GM19239 (cell line): ENCODE data around the gene MRPL12.
"Not testable (repeated sequence)": the region's sequence is repeated elsewhere in the genome, so short reads cannot be mapped to it uniquely, and the experiment has no call there.

ENCODE experiments used
- DNase-seq: peaks from one replicate; pipeline ENCODE4 v3.0.0; 2011; ENCODE audit warnings: low spot score; ENCODE audit not compliant: insufficient read length
- FAIRE-seq: peaks from 2 replicates; lab custom pipeline; 2011; peaks lifted over from hg19 to GRCh38; lab: Jason Lieb, UNC

Gene MRPL12

GRCh38 chr17:81702934-81703746 is at the start of gene MRPL12:
MRPL12 (plus strand) TSS chr17:81703367; CDS start chr17:81703502, 135 bp downstream.
- FAIRE-seq (peak; percentile 91), DNase-seq (peak; percentile 100)

- no peak for DNase-seq
- no peak for FAIRE-seq
Observed at GRCh38 chr17:81655378-81656117, 47.6 kb upstream of the MRPL12 start.

GRCh38 chr17:81656118-81656743 is 46.9 kb upstream of the MRPL12 start, which contains the start of gene PDE6G:
PDE6G (minus strand) TSS chr17:81656542; CDS start chr17:81653305, 3,237 bp downstream.
- DNase-seq (no peak), FAIRE-seq (no peak)

DNA sequence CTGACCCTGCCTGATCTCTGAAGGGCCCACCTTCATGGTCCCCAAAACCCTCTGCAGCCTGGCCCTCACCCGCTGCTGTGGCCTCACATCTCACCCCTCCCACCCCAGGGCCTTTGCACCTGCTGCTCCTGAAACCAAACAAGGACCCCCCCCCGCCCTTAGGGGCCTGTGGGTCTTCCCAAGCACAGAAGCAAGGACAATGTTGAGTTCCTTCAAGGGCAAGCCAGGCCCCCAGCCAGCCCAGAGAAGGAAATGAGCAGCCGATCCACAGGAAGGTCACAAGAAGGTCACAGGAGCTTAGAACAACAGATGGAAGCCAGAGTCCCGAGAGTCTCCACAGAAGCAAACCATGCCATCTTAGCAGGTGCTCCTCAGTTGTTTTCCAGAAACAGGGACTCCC is 46.3 kb upstream of the MRPL12 start:
- FAIRE-seq (no peak), DNase-seq (no peak)

DNA sequence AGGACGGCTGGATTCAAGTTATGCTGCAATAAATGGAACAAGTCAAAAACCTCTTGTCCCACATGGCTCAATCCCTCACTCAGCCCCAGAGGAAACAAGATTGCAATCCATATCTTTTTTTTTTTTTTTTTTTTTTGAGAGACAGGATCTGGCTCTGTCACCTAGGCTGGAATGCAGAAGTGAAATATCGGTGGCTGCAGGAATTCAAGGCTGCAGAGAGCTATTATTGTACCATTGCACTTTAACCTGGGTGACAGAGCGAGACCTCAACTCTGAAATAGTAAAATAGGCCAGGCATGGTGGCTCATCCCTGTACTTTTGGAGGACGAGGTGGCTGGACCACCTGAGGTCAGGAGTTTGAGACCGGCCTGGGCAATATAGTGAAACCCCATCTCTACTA is 44.1 kb upstream of the MRPL12 start:
- no peak for FAIRE-seq

DNA sequence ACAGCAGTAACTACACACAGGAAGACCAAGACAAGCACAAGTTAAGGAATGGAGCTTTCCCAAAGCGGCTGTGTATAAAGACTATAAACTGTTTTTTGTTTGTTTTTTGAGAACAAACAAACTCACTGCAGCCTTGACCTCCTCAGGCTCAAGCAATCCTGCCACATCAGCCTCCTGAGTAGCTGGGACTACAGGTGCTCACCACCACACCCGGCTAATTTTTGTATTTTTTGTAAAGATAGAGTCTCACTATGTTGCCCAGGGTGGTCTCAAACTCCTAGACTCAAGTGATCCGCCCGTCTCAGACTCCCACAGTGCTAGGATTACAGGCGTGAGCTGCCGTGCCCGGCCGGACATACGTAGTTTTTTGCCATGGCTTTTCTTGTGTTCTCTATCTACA is 42.7 kb upstream of the MRPL12 start:
- FAIRE-seq (no peak), DNase-seq (no peak)

More for the DNA sequence above, 44.1 kb upstream of the MRPL12 start:
- no peak for DNase-seq

DNA sequence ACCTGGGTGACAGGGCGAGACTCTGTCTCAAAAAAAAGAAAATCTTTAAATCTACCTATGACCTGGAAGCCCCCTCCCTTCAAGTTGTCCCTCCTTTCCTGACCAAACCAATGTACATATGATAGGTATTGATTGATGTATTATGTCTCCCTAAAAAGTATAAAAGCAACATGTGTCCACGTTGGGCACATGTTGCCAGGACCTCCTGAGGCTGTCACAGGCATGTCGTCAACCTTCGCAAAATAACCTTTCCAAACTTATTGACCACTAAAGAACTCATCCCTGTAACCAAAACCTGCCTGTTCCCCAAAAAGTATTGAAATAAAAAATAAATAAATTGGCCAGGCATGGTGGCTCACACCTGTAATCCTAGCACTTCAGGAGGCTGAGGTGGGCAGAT is 41.2 kb upstream of the MRPL12 start:
- DNase-seq (no peak), FAIRE-seq (no peak)

- no peak for FAIRE-seq
Observed at GRCh38 chr17:81664051-81664470, 39.1 kb upstream of the MRPL12 start.

GRCh38 chr17:81665205-81666091 is 37.7 kb upstream of the MRPL12 start:
- no peak for DNase-seq
- FAIRE-seq: peak; percentile 65

More at GRCh38 chr17:81664051-81664470, 39.1 kb upstream of the MRPL12 start:
- no peak for DNase-seq

DNA sequence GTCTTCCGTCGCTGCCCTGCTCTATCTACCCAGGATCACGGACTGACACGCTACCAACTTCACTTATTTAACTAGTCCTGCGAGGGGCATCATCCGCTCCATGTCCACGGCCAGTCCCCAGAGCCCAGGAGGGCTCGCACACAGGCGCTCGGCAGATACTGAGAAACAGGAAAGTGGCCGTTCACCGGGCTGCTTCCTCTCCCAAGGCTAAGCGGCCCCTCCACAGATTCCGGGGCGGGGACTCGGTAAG is 37.1 kb upstream of the MRPL12 start:
- DNase-seq: no peak
- FAIRE-seq: no peak

DNA sequence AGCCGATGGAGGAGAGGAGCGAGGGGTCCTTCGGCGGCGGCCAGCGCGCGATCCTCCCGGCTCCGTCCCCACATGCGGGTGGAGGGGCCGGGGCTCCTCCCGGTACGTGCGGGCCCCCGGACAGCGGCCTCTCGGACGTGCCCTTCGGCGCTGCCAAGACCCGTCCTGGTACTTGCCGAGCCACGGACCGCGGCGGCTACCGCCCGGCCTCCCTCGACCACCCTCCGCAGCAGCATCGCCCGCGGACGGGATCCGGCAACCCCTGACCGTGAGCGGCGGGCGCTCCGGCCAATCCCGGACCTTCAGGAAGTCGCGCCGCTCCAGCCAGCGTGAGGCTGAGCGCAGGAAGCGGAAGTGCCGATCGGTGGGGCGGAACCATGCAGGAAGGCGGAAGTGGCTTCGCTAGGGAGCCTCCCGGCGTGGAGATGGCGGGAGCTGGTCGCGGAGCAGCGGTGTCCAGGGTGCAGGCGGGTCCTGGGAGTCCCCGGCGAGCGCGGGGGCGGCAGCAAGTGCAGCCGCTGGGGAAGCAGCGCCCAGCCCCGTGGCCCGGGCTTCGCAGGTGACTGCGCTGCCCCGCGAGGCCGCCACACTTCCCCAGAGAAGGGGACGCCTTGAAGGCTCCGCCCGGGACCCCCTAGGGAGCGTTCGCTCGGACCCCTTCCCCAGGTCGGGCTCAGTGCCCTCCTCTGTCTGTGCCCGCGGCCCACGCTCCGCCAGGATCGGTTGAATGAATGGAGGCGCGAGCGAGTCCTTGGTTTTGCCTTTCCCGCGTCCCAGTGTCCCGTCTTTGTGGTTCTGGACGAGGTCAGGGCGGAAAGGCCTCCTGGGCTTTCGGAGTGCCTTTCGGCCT is 36.6 kb upstream of the MRPL12 start, which contains the start of the genes CCDC137 and OXLD1:
CCDC137 (plus strand) TSS at position 396 of the 850 bp plus-strand sequence; CDS start at position 426, 30 bp downstream.
OXLD1 (minus strand) TSS at position 264 of the 850 bp plus-strand sequence; CDS start at position 236, 28 bp downstream.
- DNase-seq (peak; percentile 97), FAIRE-seq (peak; percentile 95)

- DNase-seq (no peak), FAIRE-seq (no peak)
Observed at GRCh38 chr17:81667754-81668153, 35.4 kb upstream of the MRPL12 start.

DNA sequence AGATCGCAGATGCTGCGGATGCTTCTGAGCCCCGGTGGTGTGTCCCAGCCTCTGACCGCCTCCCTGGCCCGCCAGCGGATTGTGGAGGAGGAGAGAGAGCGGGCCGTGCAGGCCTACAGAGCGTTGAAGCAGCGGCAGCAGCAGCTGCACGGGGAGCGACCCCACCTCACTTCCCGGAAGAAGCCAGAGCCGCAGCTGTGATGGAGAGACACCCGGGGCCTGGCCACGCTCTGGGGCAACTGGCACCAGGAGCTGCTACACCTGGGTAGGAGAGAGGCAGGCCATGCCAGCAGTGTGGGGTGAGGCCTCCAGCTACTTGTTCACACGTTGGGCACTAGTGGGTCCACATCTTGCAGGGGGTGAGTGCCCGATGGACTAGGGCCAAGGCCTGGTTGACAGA is 30.7 kb upstream of the MRPL12 start:
- FAIRE-seq (no peak), DNase-seq (no peak)

- DNase-seq (no peak), FAIRE-seq (no peak)
Observed at GRCh38 chr17:81672954-81673353, 30.2 kb upstream of the MRPL12 start.

DNA sequence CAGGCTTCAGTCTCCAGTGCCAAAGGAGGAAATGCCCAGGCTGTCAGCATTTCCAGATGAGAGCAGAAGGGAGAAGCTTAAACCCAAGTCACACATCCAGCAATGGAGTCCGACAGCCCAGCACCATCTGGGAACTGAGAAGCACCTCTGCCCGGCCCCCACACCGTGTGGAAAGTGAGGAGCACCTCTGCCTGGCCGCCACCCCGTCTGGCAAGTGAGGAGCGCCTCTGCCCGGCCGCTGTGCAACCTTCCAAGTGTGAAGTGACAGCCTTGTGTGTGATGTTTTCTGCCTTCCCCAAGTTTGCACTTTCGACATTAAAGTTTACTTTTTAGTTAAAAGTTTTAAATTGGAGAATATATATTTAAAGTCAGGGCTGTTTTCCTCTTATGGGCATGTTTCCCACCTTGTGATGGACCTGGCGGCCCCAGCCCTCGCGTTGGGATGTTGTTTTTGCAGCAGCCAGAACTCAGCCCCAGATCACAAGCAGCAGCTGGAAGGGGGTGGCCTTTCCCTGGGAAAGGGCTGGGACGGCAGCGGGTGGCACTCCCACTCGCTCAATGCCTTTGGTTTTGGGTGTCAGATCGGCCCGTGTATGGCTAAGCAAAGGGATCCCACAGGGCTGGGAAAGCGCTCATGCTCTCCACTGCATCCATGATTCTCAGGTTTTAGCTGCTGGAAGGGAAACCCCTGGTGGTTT is 29.5 kb upstream of the MRPL12 start:
- FAIRE-seq (no peak), DNase-seq (no peak)

DNA sequence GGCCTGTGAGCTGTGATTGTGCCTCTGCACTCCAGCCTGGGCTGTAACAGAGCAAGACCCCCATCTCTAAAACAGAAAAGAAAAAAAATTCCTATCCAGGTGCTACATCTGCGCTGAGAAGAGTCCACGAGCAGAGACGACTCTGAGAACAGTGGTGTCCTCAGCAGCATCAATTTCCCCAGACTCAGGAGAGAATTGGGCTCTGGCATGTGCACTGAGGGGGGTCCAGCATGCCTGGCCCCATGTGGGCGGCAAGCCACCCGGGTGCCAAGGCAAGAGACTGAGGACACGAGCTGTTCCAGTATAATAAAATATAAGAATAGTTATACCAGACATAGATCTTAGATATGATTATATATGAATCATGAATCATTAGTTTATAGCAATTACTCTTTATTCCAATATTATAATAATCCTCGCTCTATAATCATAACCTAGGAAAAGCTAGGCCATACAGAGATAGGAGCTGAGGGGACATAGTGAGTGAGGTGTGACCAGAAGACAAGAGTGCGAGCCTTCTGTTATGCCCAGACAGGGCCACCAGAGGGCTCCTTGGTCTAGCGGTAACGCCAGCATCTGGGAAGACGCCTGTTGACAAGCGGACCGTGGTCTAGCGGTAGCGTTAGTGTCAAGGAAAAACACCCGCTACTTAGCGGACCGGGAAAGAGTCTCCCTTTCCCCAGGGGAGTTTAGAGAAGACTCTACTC is 27.5 kb upstream of the MRPL12 start:
- not testable (repeated sequence) for DNase-seq
- peak; percentile 75 for FAIRE-seq

DNA sequence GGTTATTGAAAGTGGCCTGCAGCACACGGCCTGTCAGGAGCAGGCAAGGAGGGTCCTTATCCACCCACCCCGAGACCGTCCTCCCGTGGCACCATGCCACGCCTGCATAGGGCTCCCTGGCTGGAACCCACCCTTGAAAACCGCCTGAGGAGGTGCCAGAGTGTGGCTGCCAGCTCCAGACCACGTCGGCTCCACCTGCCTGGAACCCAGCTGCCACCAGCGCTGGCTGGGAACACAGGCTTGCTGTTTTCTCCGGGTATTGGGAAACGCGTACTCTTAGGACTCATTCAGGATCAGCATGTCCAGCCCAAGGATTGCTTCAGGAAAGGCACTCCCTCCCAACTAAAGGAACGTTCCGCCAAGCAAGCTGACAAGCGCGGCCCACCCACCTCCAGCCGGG is 26.3 kb upstream of the MRPL12 start:
- DNase-seq: no peak
- FAIRE-seq: no peak

DNA sequence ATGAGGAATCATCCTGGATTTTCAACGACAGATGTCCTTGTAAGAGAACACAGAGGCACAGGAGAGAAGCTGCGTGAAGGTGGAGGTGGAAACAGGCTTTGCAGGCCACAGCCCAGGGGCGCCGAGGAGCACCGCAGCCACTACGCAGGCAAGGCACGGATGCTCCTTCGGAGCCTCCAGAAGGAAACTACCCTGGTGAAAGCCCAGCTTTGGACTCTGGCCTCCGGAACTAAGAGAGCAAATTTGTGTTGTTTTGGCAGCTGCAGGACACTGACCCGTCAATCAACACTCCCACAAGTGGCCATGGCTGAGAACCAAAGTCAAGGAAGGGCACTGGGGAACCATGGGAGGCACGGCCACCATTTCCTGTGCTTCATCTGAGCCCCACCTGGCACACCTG is 23.0 kb upstream of the MRPL12 start:
- FAIRE-seq (no peak), DNase-seq (no peak)
